Activated CD4-positive, alpha-beta memory T cell treated with anti-CD3 and anti-CD28 coated beads, Interleukin-2, amount 10 ng/mL, durations not matched to agents 7 days and 5 days (primary cell): ENCODE data around the gene CALR3. TPM values are rescaled to one million over a fixed set of nuclear protein-coding genes. Genes with fewer than 3 reads are reported as not detected.

Source experiments
- total RNA-seq, 2 experiments: library from RNA; stranded (reverse); gene quantifications; one replicate each; pipeline ENCODE4 v1.2.3, GENCODE V29; 2021

The CALR3 gene
- total RNA-seq, 2 experiments from 2014 or later = not detected

Other genes with a start within 250 kb of the CALR3 start
- 100 to 1,000 TPM; 410 to 423 TPM for gene KLF2, start 171.3 kb downstream of the CALR3 start, total RNA-seq
- gene EPS15L1, start 24.2 kb downstream of the CALR3 start, total RNA-seq = 10 to 100 TPM; 39.0 to 42.7 TPM
- gene C19orf44, start 227 bp upstream of the CALR3 start, total RNA-seq = 1 to 10 TPM; 2.6 to 3.3 TPM
- gene CHERP, start 46.3 kb upstream of the CALR3 start, total RNA-seq = 10 to 100 TPM; 50.8 to 53.6 TPM
- gene SLC35E1, start 76.2 kb upstream of the CALR3 start, total RNA-seq = 10 to 100 TPM; 57.3 to 57.7 TPM
- gene MED26, start 132.0 kb upstream of the CALR3 start, total RNA-seq = 10 to 100 TPM; 15.5 to 15.9 TPM
- 10 to 100 TPM; 52.6 to 60.6 TPM for gene SMIM7, start 164.0 kb upstream of the CALR3 start, total RNA-seq
- gene TMEM38A, start 165.0 kb upstream of the CALR3 start, total RNA-seq = 1 to 10 TPM; 1.4 TPM
- not detected for gene NWD1, start 223.7 kb upstream of the CALR3 start, total RNA-seq